CD14-positive monocyte (primary cell): ENCODE measurements around the gene ONECUT3. TPM values are rescaled to one million over a fixed set of nuclear protein-coding genes. Genes with fewer than 3 reads are reported as not detected.

ENCODE experiments used
- DNase-seq, 3 donors: peaks; one replicate each; pipeline ENCODE4 v3.0.0-alpha.2; 2011 to 2022
- H2AFZ ChIP-seq: 2 replicates; pipeline ENCODE4 v1.6.0; 2012; ENCODE audit warnings: mild to moderate bottlenecking, low read depth, low read length, inconsistent platforms; ENCODE audit not compliant: insufficient read depth, poor library complexity, severe bottlenecking
- H3K27ac ChIP-seq, 2 donors: 1 replicate in 1 of 2; 2 replicates in 1 of 2; pipeline ENCODE4 v1.5.1; 2012 to 2013; ENCODE audit warnings: low read length in 2 of 2, control low read depth in 1 of 2, inconsistent platforms in 1 of 2, low read depth in 1 of 2, mild to moderate bottlenecking in 1 of 2
- H3K27me3 ChIP-seq, 2 donors: one replicate each; pipeline versions ENCODE4 v1.6.0 to v1.6.1; 2011 to 2013; ENCODE audit warnings: low read length in 2 of 2; ENCODE audit not compliant: control insufficient read depth in 2 of 2, insufficient read depth in 2 of 2
- H3K36me3 ChIP-seq, 2 donors: replicated peaks in 1 of 2; 1 replicate in 1 of 2; 2 replicates in 1 of 2; pipeline versions ENCODE4 v1.5.1 to v1.6.1; 2012 to 2013; ENCODE audit warnings: low read length in 2 of 2, control low read depth in 1 of 2, inconsistent platforms in 1 of 2, mild to moderate bottlenecking in 1 of 2; ENCODE audit not compliant: insufficient read depth in 2 of 2, control insufficient read depth in 1 of 2
- H3K4me1 ChIP-seq, 2 donors: 1 replicate in 1 of 2; 2 replicates in 1 of 2; pipeline versions ENCODE4 v1.5.1 to v1.6.1; 2012 to 2013; ENCODE audit warnings: low read length in 2 of 2, control low read depth in 1 of 2, inconsistent platforms in 1 of 2, mild to moderate bottlenecking in 1 of 2, moderate library complexity in 1 of 2; ENCODE audit not compliant: insufficient read depth in 2 of 2, control insufficient read depth in 1 of 2
- H3K4me2 ChIP-seq: replicated peaks from 2 replicates; pipeline ENCODE3; 2012; ENCODE audit warnings: low read length, moderate library complexity, mild to moderate bottlenecking; ENCODE audit not compliant: poor library complexity, severe bottlenecking; ENCODE audit errors: extremely low read depth
- H3K4me3 ChIP-seq, 3 experiments: fragments of 200-600 bp in 1 of 3; sonication (generic) in 1 of 3; replicated peaks in 1 of 3; 1 replicate in 2 of 3; 2 replicates in 1 of 3; pipeline ENCODE4 v1.5.1; 2011 to 2013; ENCODE audit warnings: low read length in 3 of 3, mild to moderate bottlenecking in 3 of 3, control low read depth in 2 of 3, low read depth in 2 of 3, inconsistent platforms in 1 of 3, moderate library complexity in 1 of 3
- H3K79me2 ChIP-seq: 2 replicates; pipeline ENCODE4 v1.6.0; 2012; ENCODE audit warnings: mild to moderate bottlenecking, control low read depth, inconsistent platforms, low read length, moderate library complexity; ENCODE audit not compliant: insufficient read depth
- H3K9ac ChIP-seq: 2 replicates; pipeline ENCODE4 v1.6.0; 2017; ENCODE audit warnings: low read length, mild to moderate bottlenecking; ENCODE audit not compliant: insufficient read depth, poor library complexity, severe bottlenecking
- H3K9me3 ChIP-seq, 2 donors: replicated peaks in 1 of 2; 1 replicate in 1 of 2; 2 replicates in 1 of 2; pipeline versions ENCODE4 v1.5.1 to v1.6.1; 2012 to 2013; ENCODE audit warnings: low read length in 2 of 2, control low read depth in 1 of 2; ENCODE audit not compliant: control insufficient read depth in 1 of 2, insufficient read depth in 1 of 2
- H4K20me1 ChIP-seq: 2 replicates; pipeline ENCODE4 v1.6.0; 2012; ENCODE audit warnings: mild to moderate bottlenecking, low read length, control low read depth, moderate library complexity; ENCODE audit not compliant: insufficient read depth
- H3K27ac Mint-ChIP-seq, 7 donors: one replicate each; pipeline ENCODE4 v1.8.0; 2020; ENCODE audit warnings: mild to moderate bottlenecking in 7 of 7, mixed read lengths in 7 of 7, moderate library complexity in 6 of 7, inconsistent platforms in 2 of 7
- H3K27me3 Mint-ChIP-seq, 3 donors: one replicate each; pipeline ENCODE4 v1.8.0; 2021 to 2022; ENCODE audit warnings: low read depth in 3 of 3, mild to moderate bottlenecking in 3 of 3, mixed read lengths in 3 of 3, moderate library complexity in 3 of 3, inconsistent platforms in 1 of 3
- H3K36me3 Mint-ChIP-seq, 2 donors: one replicate each; pipeline ENCODE4 v1.8.0; 2020; ENCODE audit warnings: mixed read lengths in 2 of 2, inconsistent platforms in 1 of 2, mild to moderate bottlenecking in 1 of 2
- H3K4me1 Mint-ChIP-seq: one replicate; pipeline ENCODE4 v1.8.0; 2020; ENCODE audit warnings: mild to moderate bottlenecking, mixed read lengths
- H3K4me3 Mint-ChIP-seq, 2 donors: one replicate each; pipeline ENCODE4 v1.8.0; 2020; ENCODE audit warnings: mild to moderate bottlenecking in 2 of 2, mixed read lengths in 2 of 2, moderate library complexity in 1 of 2
- H3K9me3 Mint-ChIP-seq, 7 donors: one replicate each; pipeline ENCODE4 v1.8.0; 2020 to 2022; ENCODE audit warnings: mixed read lengths in 7 of 7, mild to moderate bottlenecking in 6 of 7, moderate library complexity in 6 of 7, inconsistent platforms in 2 of 7
- WGBS: methylation state at CpG from one replicate; pipeline ENCODE4 v1.1.5; 2013; ENCODE audit warnings: missing lambda C conversion rate; ENCODE audit not compliant: insufficient coverage; 5-methylcytosine and 5-hydroxymethylcytosine counted together
- intact Hi-C, 2 donors: fragments of 100-400 bp; cut with micrococcal nuclease; formaldehyde crosslinking; loops; one replicate each; pipeline versions ENCODE4 v1.15.0 to v1.15.1; 2023
- polyA plus RNA-seq, 3 donors: library from polyadenylated mRNA; depleted of rRNA in 1 of 3; unstranded in 2 of 3; stranded (reverse) in 1 of 3; fragments of 300-500 nt in 2 of 3; fragments of >200 nt in 1 of 3; fragmentation: Illumina TruSeq in 2 of 3; gene quantifications; 1 replicate in 2 of 3; 2 replicates in 1 of 3; pipeline ENCODE4 v1.2.3, GENCODE V29; 2012 to 2021
- TF ChIP-seq, protein P1 (sequence below): fragments of 200-600 bp; IDR thresholded peaks from one replicate; pipeline ENCODE4 v1.8.0; 2022; ENCODE audit warnings: antibody characterized with exemption, mild to moderate bottlenecking

ONECUT3 gene
- polyA plus RNA-seq, 3 donors, result not detected

DNA sequence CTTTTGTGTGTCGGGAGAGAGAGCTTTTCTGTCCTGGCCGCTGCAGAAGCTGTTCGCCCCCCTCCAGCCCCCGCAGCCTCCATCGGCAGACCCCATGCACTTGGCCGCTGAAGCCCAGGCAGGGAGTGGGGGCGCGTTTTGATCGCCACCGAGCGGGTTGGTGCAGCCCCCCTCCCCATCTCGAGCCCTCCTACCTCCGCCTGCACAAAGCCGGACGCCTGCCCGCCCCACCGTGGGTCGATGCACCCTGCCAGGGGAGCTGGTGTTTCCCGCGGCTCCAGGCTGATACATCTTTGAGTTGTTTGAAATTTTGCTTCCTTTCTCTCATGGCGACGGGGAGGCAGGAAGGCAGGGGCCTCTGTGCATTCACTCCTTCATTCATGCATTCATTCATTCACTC, 16.4 kb upstream of the ONECUT3 start:
- Mint-ChIP-seq H3K4me1 (no peaks in the 10 kb centered on the region), H3K36me3 (no peaks in the 10 kb centered on the region)

DNA sequence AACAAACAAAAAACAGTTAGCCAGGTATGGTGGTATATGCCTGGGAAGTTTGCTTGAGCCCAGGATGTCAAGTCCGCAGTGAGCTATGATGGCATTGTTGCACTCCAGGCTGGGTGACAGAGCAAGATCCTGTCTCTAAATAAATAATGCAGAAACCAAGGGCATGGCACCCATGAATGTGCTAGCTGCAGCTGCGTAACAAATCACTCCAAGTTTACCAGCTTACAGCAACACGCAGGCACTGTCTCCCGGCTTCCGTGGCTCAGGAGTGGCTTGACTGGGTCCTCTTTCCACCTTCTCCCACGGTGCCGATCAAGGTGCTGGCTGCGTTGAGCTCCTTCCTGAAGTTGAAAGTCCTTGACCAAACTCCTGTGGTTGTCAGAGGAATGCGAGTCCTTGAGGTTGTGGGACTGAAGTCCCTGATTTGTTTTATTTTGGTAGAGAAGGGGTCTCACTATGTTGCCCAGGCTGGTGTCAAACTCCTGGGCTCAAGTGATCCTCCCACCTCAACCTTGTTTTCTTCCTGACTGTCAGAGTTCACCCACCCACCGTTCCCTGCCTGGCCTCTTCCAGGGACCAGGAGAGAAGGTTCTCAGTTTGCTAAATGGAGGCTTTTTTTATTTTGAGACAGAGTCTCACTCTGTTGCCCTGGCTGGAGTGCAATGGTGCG, 13.2 kb upstream of the ONECUT3 start:
- DNase-seq, result no peak
- Histone ChIP-seq H3K4me2 (no peak overlapping the region), H3K27me3 (peaks cover 0 to 30% of the 10 kb centered on the region in 2 donors), H3K9ac (no peak overlapping the region), H3K4me3 (no peak overlapping the region), H3K4me1 (no peaks in the 10 kb centered on the region), H3K9me3 (peaks cover 0 to 3% of the 10 kb centered on the region in 2 donors), H2AFZ (no peak overlapping the region), H3K27ac (no peak overlapping the region), H4K20me1 (no peaks in the 10 kb centered on the region), H3K79me2 (no peaks in the 10 kb centered on the region), H3K36me3 (no peaks in the 10 kb centered on the region)
- 100% methylated on average over 8 of the region's 11 CpGs for WGBS
- no peaks in the 10 kb centered on the region for H3K36me3 Mint-ChIP-seq
- H3K27me3 Mint-ChIP-seq, result peaks cover 33 to 74% (median 63%) of the 10 kb centered on the region in 3 donors
- TF ChIP-seq, protein P1, sequence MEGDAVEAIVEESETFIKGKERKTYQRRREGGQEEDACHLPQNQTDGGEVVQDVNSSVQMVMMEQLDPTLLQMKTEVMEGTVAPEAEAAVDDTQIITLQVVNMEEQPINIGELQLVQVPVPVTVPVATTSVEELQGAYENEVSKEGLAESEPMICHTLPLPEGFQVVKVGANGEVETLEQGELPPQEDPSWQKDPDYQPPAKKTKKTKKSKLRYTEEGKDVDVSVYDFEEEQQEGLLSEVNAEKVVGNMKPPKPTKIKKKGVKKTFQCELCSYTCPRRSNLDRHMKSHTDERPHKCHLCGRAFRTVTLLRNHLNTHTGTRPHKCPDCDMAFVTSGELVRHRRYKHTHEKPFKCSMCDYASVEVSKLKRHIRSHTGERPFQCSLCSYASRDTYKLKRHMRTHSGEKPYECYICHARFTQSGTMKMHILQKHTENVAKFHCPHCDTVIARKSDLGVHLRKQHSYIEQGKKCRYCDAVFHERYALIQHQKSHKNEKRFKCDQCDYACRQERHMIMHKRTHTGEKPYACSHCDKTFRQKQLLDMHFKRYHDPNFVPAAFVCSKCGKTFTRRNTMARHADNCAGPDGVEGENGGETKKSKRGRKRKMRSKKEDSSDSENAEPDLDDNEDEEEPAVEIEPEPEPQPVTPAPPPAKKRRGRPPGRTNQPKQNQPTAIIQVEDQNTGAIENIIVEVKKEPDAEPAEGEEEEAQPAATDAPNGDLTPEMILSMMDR, result no peak
- no peaks in the 10 kb centered on the region for H3K4me1 Mint-ChIP-seq
- no peak overlapping the region for H3K27ac Mint-ChIP-seq
- H3K9me3 Mint-ChIP-seq, result peaks cover 0 to 11% (median 6%) of the 10 kb centered on the region in 7 donors
- intact Hi-C loops, result no loop called here
- peak overlapping the region in 1 of 2 donors; percentile 2 for H3K4me3 Mint-ChIP-seq

More for the DNA sequence above, 16.4 kb upstream of the ONECUT3 start:
- H3K4me1 ChIP-seq, result no peaks in the 10 kb centered on the region
- no peak overlapping the region for H3K4me3 ChIP-seq
- Mint-ChIP-seq H3K4me3 (peak overlapping the region in 1 of 2 donors; percentile 64), H3K27ac (no peak overlapping the region), H3K27me3 (peaks cover 40 to 81% (median 64%) of the 10 kb centered on the region in 3 donors), H3K9me3 (peaks cover 0 to 12% (median 6%) of the 10 kb centered on the region in 7 donors)
- intact Hi-C loops, result no loop called here
- no peak for DNase-seq
- no peaks in the 10 kb centered on the region for H4K20me1 ChIP-seq
- no peak overlapping the region for H2AFZ ChIP-seq
- no peak overlapping the region for H3K9ac ChIP-seq
- no peaks in the 10 kb centered on the region for H3K36me3 ChIP-seq
- TF ChIP-seq, protein P1, result no peak
- WGBS, result 55% methylated on average over 5 of the region's 22 CpGs
- H3K27ac ChIP-seq, result no peak overlapping the region
- peaks cover 0 to 3% of the 10 kb centered on the region in 2 donors for H3K9me3 ChIP-seq
- no peaks in the 10 kb centered on the region for H3K79me2 ChIP-seq
- no peak overlapping the region for H3K4me2 ChIP-seq
- H3K27me3 ChIP-seq, result peaks cover 0 to 42% of the 10 kb centered on the region in 2 donors
